ENCODE measurements around the gene MAPK1. TPM values are rescaled to one million over a fixed set of nuclear protein-coding genes. Genes with fewer than 3 reads are reported as not detected.
A peak's percentile ranks its signal among the peaks of the same experiment; 100 is the strongest.
"Not testable (repeated sequence)": the region's sequence is repeated elsewhere in the genome, so short reads cannot be mapped to it uniquely, and the experiment has no call there.

MAPK1 gene
- total RNA-seq, 1 donor from 2014 or later: 150 TPM

DNA sequence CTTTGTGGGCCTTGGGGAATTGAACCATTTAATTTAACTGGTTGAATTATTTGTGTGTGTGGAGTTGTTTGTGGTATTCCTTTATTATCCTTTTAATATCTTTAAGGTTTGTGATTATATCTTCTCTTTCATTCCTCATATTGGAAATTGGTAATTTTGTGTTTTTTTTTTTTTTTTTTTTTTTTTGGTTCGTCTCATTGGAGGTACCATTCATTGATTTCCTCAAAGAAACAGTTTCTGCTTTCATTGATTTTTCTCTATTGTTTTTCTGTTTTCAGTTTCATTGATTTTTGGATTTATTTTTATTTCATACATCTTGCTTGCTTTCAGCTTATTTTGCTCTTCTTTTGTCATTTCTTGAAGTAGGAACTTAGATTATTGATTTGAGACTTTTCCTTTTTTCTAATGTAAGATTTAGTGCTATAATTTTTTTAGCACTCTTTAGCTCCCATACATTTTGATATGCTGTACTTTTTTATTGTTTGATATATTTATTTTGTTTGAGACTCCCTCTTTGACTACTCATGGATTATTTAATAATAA is 31.0 kb upstream of the MAPK1 start:
- H3K4me3 Mint-ChIP-seq (ENCODE audit: low read depth): no peak overlapping the region
- no peak for DNase-seq (ENCODE audit: low spot score)
- H3K36me3 Mint-ChIP-seq (ENCODE audit: low read depth): no peaks in the 10 kb centered on the region

DNA sequence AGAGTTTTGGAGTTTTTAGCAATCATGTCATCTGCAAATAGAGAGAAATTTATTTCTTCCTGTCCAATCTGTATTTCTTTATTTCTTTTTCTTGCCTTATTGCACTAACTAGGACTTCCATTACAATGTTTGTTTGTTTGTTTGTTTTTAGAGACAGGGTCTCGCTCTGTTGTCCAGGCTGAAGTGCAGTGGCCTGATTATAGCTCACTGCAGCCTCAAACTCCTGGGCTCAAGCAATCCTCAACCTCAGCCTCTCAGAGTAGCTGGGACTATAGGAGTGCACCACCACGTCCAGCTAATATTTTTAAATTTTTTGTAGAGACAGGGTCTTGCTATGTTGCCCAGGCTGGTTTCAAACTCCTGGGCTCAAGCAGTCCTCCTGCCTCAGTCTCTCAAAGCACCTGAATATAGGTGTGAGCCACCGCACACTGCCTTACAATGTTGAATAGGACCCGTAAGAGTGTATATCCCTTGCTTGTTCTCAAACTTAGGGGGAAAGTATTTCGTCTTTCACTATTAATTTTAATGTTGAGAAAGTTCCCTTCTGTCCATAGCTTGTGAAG is 29.6 kb upstream of the MAPK1 start:
- intact Hi-C loops (cut with micrococcal nuclease): no loop called here
- H3K36me3 Mint-ChIP-seq (ENCODE audit: low read depth): no peaks in the 10 kb centered on the region

More for the DNA sequence above, 31.0 kb upstream of the MAPK1 start:
- Mint-ChIP-seq H3K27me3 (ENCODE audit: low read depth) (peaks cover 19% of the 10 kb centered on the region), H3K27ac (no peak overlapping the region), H3K9me3 (no peaks in the 10 kb centered on the region), H3K4me1 (ENCODE audit: low read depth) (no peaks in the 10 kb centered on the region)
- intact Hi-C loops (cut with micrococcal nuclease): no loop called here

DNA sequence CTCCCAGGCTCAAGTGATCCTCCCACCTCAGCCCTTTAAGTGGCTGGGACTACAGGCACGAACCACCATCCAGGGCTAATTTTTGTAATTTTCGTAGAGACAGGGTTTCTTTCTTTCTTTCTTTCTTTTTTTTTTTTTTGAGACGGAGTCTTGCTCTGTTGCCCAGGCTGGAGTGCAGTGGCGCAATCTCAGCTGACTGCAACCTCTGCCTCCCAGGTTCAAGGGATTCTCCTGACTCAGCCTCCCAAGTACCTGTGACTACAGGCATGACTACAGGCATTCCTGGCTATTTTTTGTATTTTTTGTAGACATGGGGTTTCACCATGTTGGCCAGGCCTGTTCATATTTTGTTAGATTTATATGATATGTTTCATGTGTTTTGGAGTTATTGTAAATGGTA is 28.8 kb upstream of the MAPK1 start:
- H3K36me3 Mint-ChIP-seq (ENCODE audit: low read depth); H3K9me3 Mint-ChIP-seq; DNase-seq (ENCODE audit: low spot score); H3K27ac Mint-ChIP-seq; intact Hi-C loops (cut with micrococcal nuclease); H3K4me3 Mint-ChIP-seq (ENCODE audit: low read depth); H3K4me1 Mint-ChIP-seq (ENCODE audit: low read depth): not testable (repeated sequence)
- peaks cover 19% of the 10 kb centered on the region for H3K27me3 Mint-ChIP-seq (ENCODE audit: low read depth)

More for the DNA sequence above, 29.6 kb upstream of the MAPK1 start:
- H3K27ac Mint-ChIP-seq: no peak overlapping the region
- H3K27me3 Mint-ChIP-seq (ENCODE audit: low read depth): peaks cover 19% of the 10 kb centered on the region
- no peak overlapping the region for H3K4me3 Mint-ChIP-seq (ENCODE audit: low read depth)
- H3K9me3 Mint-ChIP-seq: no peaks in the 10 kb centered on the region
- no peaks in the 10 kb centered on the region for H3K4me1 Mint-ChIP-seq (ENCODE audit: low read depth)
- DNase-seq (ENCODE audit: low spot score): no peak

DNA sequence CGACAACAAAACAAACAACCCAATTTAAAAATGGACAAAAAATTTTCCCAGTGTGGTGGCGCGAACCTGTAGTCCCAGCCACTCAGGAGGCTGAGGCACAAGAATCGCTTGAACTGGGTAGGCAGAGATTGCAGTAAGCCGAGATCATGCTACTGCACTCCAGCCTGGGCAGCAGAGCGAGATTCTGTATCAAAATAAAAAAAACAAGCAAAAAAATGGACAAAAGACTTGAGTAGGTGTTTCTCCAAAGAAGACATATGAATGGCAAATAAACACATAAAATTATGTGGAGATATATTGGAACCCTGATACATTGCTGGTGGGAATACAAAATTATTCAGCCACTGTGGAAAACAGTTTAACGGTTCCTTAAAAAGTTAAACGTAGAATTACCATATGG is 27.4 kb upstream of the MAPK1 start:
- DNase-seq (ENCODE audit: low spot score): no peak
- no peaks in the 10 kb centered on the region for H3K4me1 Mint-ChIP-seq (ENCODE audit: low read depth)
- H3K36me3 Mint-ChIP-seq (ENCODE audit: low read depth): no peaks in the 10 kb centered on the region
- intact Hi-C loops (cut with micrococcal nuclease): no loop called here
- H3K27ac Mint-ChIP-seq: no peak overlapping the region
- H3K27me3 Mint-ChIP-seq (ENCODE audit: low read depth): peaks cover 17% of the 10 kb centered on the region
- H3K4me3 Mint-ChIP-seq (ENCODE audit: low read depth): no peak overlapping the region
- no peaks in the 10 kb centered on the region for H3K9me3 Mint-ChIP-seq

DNA sequence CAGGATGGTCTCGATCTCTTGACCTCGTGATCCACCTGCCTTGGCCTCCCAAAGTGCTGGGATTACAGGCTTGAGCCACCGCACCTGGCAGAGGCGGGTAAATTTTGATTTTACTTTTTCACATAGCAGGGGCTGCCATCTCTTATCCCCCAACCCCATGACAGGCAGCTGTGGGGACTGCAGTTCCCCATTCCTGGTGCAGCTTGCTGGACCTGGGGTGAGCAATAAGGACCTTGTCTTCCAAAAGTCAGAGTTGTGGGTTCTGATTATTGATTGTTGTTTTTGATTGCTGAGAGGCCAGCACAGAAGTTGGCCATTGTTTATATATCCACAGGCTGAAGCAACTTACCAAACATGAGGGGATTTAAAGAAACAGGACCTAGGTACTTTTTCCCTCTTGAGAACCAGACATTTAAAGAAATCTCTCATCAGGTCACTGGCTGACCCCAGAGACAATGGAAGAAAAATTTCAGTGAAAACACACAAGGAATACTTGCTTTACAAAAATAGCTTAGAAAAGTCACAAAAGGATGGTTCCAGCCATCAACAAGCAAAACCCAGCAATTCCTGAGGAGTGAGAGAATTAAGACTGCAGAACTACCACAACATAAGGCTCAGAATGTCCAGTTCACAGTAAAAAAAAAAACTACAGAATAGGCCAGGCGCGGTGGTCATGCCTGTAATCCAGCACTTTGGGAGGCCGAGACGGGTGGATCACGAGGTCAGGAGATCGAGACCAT is 22.0 kb upstream of the MAPK1 start:
- no peaks in the 10 kb centered on the region for H3K36me3 Mint-ChIP-seq (ENCODE audit: low read depth)
- peaks cover 6% of the 10 kb centered on the region for H3K27me3 Mint-ChIP-seq (ENCODE audit: low read depth)
- H3K9me3 Mint-ChIP-seq: no peaks in the 10 kb centered on the region
- no peak overlapping the region for H3K4me3 Mint-ChIP-seq (ENCODE audit: low read depth)
- intact Hi-C loops (cut with micrococcal nuclease): no loop called here
- no peak overlapping the region for H3K27ac Mint-ChIP-seq
- H3K4me1 Mint-ChIP-seq (ENCODE audit: low read depth): no peaks in the 10 kb centered on the region
- no peak for DNase-seq (ENCODE audit: low spot score)

DNA sequence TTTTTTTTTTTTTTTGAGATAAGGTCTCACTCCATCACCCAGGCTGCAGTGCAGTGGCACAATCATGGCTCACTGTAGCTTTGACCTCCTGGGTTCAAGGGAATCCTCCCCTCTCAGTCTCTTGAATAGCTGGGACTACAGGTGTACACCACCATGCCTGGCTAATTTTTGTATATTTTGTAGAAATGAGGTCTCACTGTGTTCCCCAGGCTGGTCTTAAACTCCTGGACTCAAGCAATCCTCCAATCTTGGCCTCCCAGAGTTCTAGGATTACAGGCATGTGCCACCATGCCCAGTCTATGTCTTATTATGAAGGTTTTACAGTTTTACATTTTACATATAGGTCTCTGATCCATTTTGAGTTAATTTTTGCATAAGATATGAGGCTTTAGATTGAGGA is 20.4 kb upstream of the MAPK1 start:
- no peak for DNase-seq (ENCODE audit: low spot score)
- no peaks in the 10 kb centered on the region for H3K9me3 Mint-ChIP-seq
- intact Hi-C loops (cut with micrococcal nuclease): no loop called here

DNA sequence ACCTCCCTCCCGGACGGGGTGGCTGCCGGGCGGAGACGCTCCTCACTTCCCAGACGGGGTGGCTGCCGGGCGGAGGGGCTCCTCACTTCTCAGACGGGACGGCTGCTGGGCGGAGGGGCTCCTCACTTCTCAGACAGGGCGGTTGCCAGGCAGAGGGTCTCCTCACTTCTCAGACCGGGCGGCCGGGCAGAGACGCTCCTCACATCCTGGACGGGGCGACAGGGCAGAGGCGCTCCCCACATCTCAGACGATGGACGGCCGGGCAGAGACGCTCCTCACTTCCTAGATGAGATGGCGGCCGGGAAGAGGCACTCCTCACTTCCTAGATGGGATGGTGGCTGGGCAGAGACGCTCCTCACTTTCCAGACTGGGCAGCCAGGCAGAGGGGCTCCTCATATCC is 16.5 kb upstream of the MAPK1 start:
- H3K36me3 Mint-ChIP-seq (ENCODE audit: low read depth); H3K4me1 Mint-ChIP-seq (ENCODE audit: low read depth); intact Hi-C loops (cut with micrococcal nuclease); H3K4me3 Mint-ChIP-seq (ENCODE audit: low read depth); H3K27me3 Mint-ChIP-seq (ENCODE audit: low read depth); H3K9me3 Mint-ChIP-seq; DNase-seq (ENCODE audit: low spot score); H3K27ac Mint-ChIP-seq: not testable (repeated sequence)

More for the DNA sequence above, 20.4 kb upstream of the MAPK1 start:
- Mint-ChIP-seq H3K4me3 (ENCODE audit: low read depth) (no peak overlapping the region), H3K27ac (no peak overlapping the region), H3K4me1 (ENCODE audit: low read depth) (no peaks in the 10 kb centered on the region), H3K27me3 (ENCODE audit: low read depth) (peaks cover 2% of the 10 kb centered on the region), H3K36me3 (ENCODE audit: low read depth) (no peaks in the 10 kb centered on the region)

DNA sequence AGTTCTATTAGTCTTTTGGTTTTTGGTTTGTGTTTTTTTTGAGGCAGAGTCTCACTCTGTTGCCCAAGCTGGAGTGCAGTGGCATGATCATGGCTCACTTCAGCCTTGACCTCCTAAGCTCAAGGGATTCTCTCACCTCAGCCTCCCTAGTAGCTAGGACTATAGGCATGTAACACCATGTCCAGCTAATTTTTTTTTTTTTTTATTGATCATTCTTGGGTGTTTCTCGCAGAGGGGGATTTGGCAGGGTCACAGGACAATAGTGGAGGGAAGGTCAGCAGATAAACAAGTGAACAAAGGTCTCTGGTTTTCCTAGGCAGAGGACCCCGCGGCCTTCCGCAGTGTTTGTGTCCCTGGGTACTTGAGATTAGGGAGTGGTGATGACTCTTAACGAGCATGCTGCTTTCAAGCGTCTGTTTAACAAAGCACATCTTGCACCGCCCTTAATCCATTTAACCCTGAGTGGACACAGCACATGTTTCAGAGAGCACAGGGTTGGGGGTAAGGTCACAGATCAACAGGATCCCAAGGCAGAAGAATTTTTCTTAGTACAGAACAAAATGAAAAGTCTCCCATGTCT is 15.4 kb upstream of the MAPK1 start:
- DNase-seq (ENCODE audit: low spot score); H3K27me3 Mint-ChIP-seq (ENCODE audit: low read depth); H3K36me3 Mint-ChIP-seq (ENCODE audit: low read depth); intact Hi-C loops (cut with micrococcal nuclease); H3K27ac Mint-ChIP-seq; H3K9me3 Mint-ChIP-seq; H3K4me3 Mint-ChIP-seq (ENCODE audit: low read depth); H3K4me1 Mint-ChIP-seq (ENCODE audit: low read depth): not testable (repeated sequence)

DNA sequence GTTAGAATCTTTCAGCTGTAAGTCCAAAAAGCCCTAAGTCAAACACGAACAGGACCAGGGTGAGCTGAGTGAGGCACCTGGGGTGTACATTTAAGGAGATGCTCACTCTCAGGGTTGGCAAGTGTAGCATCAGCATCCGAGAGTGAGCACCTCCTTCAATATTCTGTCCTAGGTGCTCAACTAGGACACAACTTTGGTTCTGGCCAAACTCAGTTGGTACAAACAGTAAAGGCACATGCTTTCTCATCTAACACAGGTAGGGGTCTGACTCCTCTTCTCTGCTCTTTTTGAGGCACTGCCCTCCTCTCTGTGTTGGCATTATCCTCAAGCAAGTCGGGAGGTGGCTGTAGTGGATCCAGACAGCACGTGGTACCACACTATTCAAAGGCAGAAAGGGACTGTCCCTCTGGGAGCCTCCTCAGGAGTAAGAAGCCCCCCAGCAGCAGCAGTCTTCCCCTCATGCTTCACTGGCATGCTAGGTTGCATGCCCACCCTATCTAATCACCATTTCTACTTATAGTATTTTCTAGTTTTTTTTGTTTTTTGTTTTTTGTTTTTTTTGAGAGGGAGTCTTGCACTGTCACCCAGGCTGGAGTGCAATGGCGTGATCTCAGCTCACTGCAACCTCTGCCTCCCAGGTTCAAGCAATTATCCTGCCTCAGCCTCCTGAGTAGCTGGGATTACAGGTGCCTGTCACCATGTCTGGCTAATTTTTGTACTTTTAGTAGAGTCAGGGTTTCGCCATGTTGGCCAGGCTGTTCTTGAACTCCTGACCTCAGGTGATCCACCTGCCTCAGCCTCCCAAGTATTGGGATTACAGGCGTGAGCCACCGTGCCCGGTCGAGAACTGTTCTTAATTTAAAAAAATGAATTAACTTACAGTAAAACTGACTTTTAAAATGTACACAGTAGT is 14.7 kb upstream of the MAPK1 start:
- H3K36me3 Mint-ChIP-seq (ENCODE audit: low read depth): no peaks in the 10 kb centered on the region

DNA sequence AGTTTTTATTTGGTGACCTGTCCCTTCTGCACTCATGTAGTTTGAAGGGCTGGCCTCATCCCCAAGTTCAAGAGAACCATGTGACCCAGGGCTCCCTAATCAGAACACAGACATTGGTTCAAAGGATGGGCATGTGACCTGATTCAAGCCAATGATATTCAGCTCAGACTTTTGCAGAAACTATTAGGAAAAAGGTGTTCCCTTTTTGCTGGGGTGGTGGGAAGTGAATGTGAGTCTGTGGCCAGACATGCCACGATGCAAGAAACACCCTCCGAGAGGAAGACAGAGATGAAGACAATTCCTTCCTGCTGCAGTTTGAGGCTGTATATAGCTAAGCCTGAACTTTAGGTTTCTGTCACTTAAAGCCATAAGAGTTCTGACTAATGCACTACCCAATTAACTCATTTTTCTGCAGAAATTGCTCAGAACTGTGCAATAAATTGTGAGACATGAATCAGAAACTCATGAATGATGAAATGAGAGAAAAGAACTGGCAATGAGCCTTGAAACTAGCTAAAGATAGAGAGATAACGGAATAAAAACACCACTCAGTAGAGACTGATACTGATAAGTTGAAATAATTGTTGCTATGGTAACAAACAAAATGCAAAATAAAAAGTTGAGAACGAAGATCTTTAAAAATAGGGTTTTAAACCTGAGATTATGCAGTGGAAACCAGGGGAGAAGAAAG is 9.2 kb upstream of the MAPK1 start:
- peaks cover 6% of the 10 kb centered on the region for H3K27me3 Mint-ChIP-seq (ENCODE audit: low read depth)
- H3K36me3 Mint-ChIP-seq (ENCODE audit: low read depth): no peaks in the 10 kb centered on the region
- peak; percentile 14 for DNase-seq (ENCODE audit: low spot score)
- intact Hi-C loops (cut with micrococcal nuclease): loop anchor here (1.0 to 2.0 kb wide), 3 partner anchors 8 to 60 kb away; no protein-coding TSS in a partner anchor
- no peaks in the 10 kb centered on the region for H3K9me3 Mint-ChIP-seq
- peak overlapping the region; percentile 87 for H3K27ac Mint-ChIP-seq
- H3K4me1 Mint-ChIP-seq (ENCODE audit: low read depth): peaks cover 18% of the 10 kb centered on the region
- peak overlapping the region; percentile 28 for H3K4me3 Mint-ChIP-seq (ENCODE audit: low read depth)

More for the DNA sequence above, 14.7 kb upstream of the MAPK1 start:
- Mint-ChIP-seq H3K4me3 (ENCODE audit: low read depth) (no peak overlapping the region), H3K27me3 (ENCODE audit: low read depth) (no peaks in the 10 kb centered on the region), H3K9me3 (no peaks in the 10 kb centered on the region), H3K27ac (no peak overlapping the region), H3K4me1 (ENCODE audit: low read depth) (peaks cover 1% of the 10 kb centered on the region)
- DNase-seq (ENCODE audit: low spot score): no peak
- intact Hi-C loops (cut with micrococcal nuclease): no loop called here

DNA sequence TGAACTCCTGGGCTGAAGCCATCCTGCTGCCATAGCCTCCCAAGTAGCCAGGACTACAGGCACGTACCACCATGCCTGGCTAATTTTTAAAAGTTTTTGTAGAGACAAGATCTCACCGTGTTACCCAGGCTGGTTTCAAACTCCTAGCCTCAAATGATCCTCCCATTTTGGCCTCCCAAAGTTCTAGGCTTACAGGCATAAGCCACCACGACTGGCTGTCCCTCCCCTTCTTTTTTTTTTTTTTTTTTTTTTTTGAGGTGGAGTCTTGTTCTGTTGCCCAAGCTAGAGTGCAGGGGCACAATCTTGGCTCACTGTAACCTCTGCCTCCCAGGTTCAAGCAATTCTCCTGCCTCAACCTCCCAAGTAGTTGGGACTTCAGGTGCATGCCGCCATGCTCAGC is 7.5 kb upstream of the MAPK1 start:
- intact Hi-C loops (cut with micrococcal nuclease); DNase-seq (ENCODE audit: low spot score); H3K36me3 Mint-ChIP-seq (ENCODE audit: low read depth); H3K27ac Mint-ChIP-seq; H3K9me3 Mint-ChIP-seq; H3K4me3 Mint-ChIP-seq (ENCODE audit: low read depth): not testable (repeated sequence)
- peaks cover 11% of the 10 kb centered on the region for H3K27me3 Mint-ChIP-seq (ENCODE audit: low read depth)
- H3K4me1 Mint-ChIP-seq (ENCODE audit: low read depth): peaks cover 18% of the 10 kb centered on the region

DNA sequence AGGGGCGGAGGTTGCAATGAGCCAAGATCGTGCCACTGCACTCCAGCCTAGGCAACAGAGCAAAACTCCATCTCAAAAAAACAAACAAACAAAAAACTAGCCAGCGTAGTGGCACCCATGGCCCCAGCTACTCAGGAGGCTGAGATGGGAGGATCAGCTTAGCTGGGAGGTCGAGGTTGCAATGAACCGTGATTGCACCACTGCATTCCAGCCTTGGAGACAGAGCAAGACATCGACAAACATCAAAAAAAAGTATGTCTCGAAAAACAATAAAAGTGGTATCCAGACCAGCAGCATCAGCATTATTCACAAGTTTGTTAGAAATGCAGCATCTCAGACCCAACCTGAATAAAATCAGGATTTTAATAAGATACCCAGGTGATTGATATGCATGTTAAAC is 6.2 kb upstream of the MAPK1 start:
- DNase-seq (ENCODE audit: low spot score): no peak
- Mint-ChIP-seq H3K4me1 (ENCODE audit: low read depth) (peaks cover 20% of the 10 kb centered on the region), H3K4me3 (ENCODE audit: low read depth) (no peak overlapping the region), H3K27me3 (ENCODE audit: low read depth) (peaks cover 11% of the 10 kb centered on the region), H3K36me3 (ENCODE audit: low read depth) (no peaks in the 10 kb centered on the region), H3K27ac (no peak overlapping the region), H3K9me3 (no peaks in the 10 kb centered on the region)
- intact Hi-C loops (cut with micrococcal nuclease): no loop called here
